HG02973 (cell line): Measurements from ENCODE around the gene ACBD5.
A peak's percentile ranks its signal among the peaks of the same experiment; 100 is the strongest.
"Not testable (repeated sequence)": the region's sequence is repeated elsewhere in the genome, so short reads cannot be mapped to it uniquely, and the experiment has no call there.

Experiments used
- ATAC-seq: cut with Tn5 transposase; IDR thresholded peaks from one replicate; pipeline ENCODE4 v1.9.1; 2021; ENCODE audit warnings: moderate library complexity; ENCODE audit not compliant: unreplicated experiment

The ACBD5 gene, protein sequence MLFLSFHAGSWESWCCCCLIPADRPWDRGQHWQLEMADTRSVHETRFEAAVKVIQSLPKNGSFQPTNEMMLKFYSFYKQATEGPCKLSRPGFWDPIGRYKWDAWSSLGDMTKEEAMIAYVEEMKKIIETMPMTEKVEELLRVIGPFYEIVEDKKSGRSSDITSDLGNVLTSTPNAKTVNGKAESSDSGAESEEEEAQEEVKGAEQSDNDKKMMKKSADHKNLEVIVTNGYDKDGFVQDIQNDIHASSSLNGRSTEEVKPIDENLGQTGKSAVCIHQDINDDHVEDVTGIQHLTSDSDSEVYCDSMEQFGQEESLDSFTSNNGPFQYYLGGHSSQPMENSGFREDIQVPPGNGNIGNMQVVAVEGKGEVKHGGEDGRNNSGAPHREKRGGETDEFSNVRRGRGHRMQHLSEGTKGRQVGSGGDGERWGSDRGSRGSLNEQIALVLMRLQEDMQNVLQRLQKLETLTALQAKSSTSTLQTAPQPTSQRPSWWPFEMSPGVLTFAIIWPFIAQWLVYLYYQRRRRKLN

GRCh38 chr10:27240212-27241009 is at the start of gene ACBD5:
ACBD5 (minus strand) TSS chr10:27240797; CDS start chr10:27240688, 109 bp downstream.
- peak; percentile 40 for ATAC-seq

- ATAC-seq, result no peak
These were observed 44.5 kb upstream of the ACBD5 start for GRCh38 chr10:27285093-27285492.

- ATAC-seq, result no peak
These were observed 36.0 kb upstream of the ACBD5 start for GRCh38 chr10:27276581-27276980.

- not testable (repeated sequence) for ATAC-seq
These were observed 25.4 kb upstream of the ACBD5 start for GRCh38 chr10:27266025-27266424.

- not testable (repeated sequence) for ATAC-seq
These were observed 22.2 kb upstream of the ACBD5 start for GRCh38 chr10:27262788-27263187.

DNA sequence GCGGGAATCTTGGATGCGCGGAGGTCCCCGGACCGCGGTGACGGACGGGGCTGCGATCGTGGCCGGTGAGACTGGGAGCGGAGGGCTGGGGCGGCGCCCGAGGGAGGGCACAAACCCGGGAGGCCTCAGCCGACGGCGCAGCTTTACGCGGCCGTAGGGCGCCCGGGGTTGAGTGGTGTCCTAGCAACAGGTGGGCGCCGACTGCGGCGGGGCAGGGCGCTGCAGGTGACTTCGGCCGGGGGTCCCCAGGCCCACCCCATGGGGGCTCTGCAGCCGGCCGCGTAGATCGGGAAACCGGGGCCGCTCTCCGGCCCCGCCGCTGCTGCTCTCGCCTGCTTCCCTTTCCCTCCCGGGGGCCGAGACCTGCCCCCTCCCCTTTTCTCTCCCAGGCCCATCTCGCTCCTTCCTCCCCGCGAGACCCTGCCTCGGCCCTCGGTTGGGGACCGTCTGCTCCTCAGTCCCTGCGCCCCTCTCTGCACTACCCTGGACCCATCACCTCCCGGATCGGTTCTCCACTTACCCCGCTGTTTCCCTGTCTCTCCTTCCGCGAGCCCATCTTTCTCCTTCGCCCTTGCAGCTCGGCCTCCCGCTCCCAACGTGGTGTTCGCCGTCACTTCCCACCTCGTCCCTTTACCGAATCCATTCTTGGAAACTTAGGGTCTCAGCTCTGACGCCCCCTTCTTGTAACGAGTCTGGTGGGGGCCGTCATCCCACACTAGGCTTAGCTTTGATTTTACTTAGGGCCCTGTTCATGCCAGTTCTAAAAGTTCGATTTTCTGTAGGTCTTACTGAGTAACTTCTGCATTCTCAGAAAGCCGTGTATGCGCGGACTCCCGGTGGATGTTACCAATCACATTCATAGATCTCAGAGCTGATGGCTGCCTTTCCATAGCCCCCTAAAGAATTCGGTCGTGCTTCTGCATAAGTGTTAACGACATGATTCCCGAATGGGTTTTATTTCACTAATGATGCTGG is 18.5 kb upstream of the ACBD5 start:
- ATAC-seq, result no peak

GRCh38 chr10:27258492-27258837 is 17.9 kb upstream of the ACBD5 start:
- no peak for ATAC-seq

DNA sequence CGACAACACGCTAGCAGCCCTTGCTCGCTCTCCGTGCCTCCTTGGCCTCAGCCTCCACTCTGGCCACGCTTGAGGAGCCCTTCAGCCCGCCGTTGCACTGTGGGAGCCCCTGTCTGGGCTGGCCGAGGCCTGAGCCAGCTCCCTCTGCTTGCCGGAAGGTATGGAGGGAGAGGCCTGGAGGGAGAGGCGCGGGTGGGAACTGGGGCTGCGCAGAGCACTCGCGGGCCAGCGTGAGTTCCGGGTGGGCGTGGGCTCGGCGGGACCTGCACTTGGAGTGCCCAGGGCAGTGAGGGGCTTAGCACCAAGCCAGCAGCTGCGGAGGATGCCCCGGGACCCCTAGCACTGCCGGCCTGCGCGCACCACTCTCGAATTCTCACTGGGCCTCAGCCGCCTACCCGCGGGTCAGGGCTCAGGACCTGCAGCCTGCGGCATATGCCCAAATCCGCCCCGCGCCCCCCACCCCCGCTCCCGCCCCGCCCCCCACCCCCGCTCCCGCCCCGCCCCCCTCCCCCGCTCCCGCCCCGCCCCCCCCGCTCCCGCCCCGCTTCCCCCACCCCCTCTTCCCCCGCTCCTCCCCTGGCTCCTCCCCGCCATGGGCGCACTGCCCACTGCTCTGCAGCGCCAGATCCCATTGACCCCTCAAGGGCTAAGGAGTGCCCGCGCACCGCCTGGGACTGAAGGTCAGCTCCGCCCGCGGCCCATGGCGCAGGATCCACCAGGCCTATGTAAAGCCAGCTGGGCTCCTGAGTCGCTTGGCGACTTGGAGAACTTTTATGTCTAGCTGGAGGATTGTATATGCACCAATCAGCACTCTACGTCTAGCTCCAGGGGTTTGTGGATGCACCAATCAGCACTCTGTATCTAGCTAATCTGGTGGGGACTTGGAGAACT is 15.9 kb upstream of the ACBD5 start:
- ATAC-seq, result no peak

- ATAC-seq, result no peak
These were observed 13.0 kb upstream of the ACBD5 start for GRCh38 chr10:27253576-27253975.

GRCh38 chr10:27252267-27253000 is 11.8 kb upstream of the ACBD5 start:
- peak; percentile 98 for ATAC-seq

- ATAC-seq, result no peak
These were observed 11.0 kb upstream of the ACBD5 start for GRCh38 chr10:27251554-27251953.

DNA sequence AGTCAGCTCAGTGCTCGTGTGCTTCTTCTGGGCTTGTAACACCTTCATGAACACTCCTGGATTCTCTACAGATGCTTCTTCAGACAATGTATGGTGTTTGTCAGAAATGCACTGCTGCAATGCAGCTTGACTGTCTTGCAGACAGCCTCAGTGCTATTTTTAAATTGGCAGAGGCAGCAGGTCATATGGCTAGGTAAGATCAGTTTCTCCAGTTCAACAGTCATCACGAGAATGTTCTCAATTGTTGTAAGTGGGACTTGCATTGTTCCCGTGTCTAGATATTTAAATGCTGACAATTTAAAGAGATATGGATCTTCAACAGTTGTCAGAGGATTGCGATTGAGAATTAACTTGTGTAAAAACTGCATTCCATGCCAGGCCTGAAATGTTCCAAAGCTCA is 7.6 kb upstream of the ACBD5 start:
- no peak for ATAC-seq

- no peak for ATAC-seq
These were observed 6.8 kb upstream of the ACBD5 start for GRCh38 chr10:27247441-27247840.

DNA sequence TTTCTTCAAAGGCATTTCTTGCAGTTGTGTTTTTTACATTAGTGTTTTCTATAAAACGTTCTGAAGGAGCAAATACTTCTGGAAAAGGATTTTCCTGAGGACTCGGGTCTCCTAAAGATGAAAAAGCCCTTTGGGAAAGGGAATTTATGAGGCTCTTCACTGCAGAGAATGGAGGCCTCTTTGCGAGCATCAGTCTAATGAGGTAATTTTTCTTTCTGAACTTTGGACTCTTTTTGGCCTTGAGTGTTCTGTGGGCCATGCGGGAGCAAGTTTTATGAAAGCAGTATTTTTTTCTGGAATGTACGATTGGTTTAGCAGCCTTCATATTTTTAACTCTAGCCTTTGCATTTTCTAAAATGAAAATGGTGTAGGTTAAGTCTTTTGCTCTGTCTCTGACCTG is 6.4 kb upstream of the ACBD5 start:
- no peak for ATAC-seq

GRCh38 chr10:27245836-27246235 is 5.2 kb upstream of the ACBD5 start:
- ATAC-seq, result no peak

- ATAC-seq, result no peak
These were observed 4.4 kb upstream of the ACBD5 start for GRCh38 chr10:27244976-27245375.

DNA sequence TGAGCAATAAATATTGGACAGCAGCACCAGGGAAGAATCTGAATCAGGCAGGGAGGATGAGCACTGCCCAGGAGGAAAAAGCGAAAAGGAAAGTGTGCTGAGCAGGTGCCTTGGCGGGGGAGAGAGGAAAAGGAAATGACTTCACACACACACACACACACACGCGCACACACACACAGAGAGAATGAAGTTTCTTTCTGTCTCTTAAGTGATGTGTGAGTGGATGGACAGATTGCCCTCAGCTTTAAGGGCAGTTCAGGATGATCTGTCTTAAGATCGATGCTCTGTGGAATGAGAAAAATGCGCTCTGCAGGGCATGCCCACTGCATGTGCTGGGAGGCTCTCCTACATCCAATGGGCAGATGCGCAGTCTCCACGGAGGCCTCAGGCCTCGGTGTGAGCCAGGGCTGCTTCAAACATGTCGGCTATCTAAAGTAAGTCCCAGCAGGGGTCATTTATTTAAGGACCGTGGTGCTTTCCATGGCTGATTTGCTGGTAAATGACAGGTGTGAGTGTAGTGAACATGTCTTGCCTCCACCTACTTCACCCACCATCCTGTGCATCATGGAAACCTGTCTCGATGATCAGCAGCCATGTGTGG is 2.5 kb upstream of the ACBD5 start:
- ATAC-seq, result peak; percentile 30

GRCh38 chr10:27242473-27242950 is 1.9 kb upstream of the ACBD5 start:
- no peak for ATAC-seq
